Right atrium auricular region (tissue), 2 donors: ENCODE results near the gene KAT6B. TPM values are rescaled to one million over a fixed set of nuclear protein-coding genes. Genes with fewer than 3 reads are reported as not detected.
A peak's percentile ranks its signal among the peaks of the same experiment; 100 is the strongest.

ENCODE experiments used
- DNase-seq: peaks from one replicate; pipeline ENCODE4 v3.0.0-alpha.2; 2019; ENCODE audit warnings: low spot score
- H3K27ac ChIP-seq, 2 donors: fragments of 200-600 bp; sonication (generic); 1 replicate in 1 of 2; 2 replicates in 1 of 2; pipeline ENCODE4 v1.5.1; 2016 to 2019
- H3K27me3 ChIP-seq, 2 donors: fragments of 200-600 bp; sonication (generic); one replicate each; pipeline versions ENCODE4 v1.5.1 to v1.6.0; 2017 to 2019
- H3K36me3 ChIP-seq: fragments of 200-600 bp; sonication (generic); one replicate; pipeline ENCODE4 v1.5.1; 2016
- H3K4me1 ChIP-seq, 2 donors: fragments of 200-600 bp; sonication (generic); one replicate each; pipeline versions ENCODE4 v1.5.1 to v1.6.0; 2017 to 2019
- H3K4me3 ChIP-seq, 2 donors: fragments of 200-600 bp; sonication (generic); 1 replicate in 1 of 2; 2 replicates in 1 of 2; pipeline ENCODE4 v1.5.1; 2017 to 2019; ENCODE audit warnings: mild to moderate bottlenecking in 1 of 2, moderate library complexity in 1 of 2
- H3K9me3 ChIP-seq, 2 donors: fragments of 200-600 bp; sonication (generic); one replicate each; pipeline ENCODE4 v1.5.1; 2019
- total RNA-seq, 2 donors: library from RNA; depleted of rRNA; stranded (reverse); fragments of >200 nt; gene quantifications; one replicate each; pipeline ENCODE4 v1.1.0, GENCODE V29; 2016
- TF ChIP-seq, protein P1 (sequence below), 2 donors: fragments of 200-600 bp; sonication (generic); IDR thresholded peaks; one replicate each; pipeline ENCODE4 v1.5.1; 2019; ENCODE audit warnings: antibody characterized with exemption in 2 of 2

KAT6B gene
- total RNA-seq, 2 donors from 2014 or later: 42.7 to 43.5 TPM

DNA sequence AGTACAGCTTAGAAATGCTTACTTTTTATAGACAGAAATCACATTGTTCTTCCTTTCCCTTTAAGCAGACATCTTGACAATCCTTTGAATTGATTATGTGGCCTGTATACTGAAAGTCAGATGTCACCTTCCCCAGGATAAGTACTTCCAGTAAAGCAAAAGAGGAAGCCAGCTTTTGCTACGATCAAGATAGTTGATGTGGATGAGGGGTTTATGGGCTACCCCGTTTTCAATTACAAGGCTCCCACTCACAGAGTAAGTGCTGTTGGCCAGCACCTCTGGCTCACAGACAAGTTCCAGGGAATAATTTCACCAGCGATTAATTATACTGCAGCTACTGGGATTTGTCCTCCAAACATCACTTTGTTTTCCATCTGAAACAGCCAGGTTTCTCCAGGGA is 189.9 kb downstream of the KAT6B start:
- Histone ChIP-seq H3K27me3 (no peaks in the 10 kb centered on the region), H3K4me3 (no peak overlapping the region), H3K9me3 (no peaks in the 10 kb centered on the region), H3K4me1 (peaks cover 0 to 30% of the 10 kb centered on the region in 2 donors), H3K27ac (no peak overlapping the region), H3K36me3 (peaks cover 4% of the 10 kb centered on the region)
- no peak for DNase-seq
- TF ChIP-seq, protein P1, sequence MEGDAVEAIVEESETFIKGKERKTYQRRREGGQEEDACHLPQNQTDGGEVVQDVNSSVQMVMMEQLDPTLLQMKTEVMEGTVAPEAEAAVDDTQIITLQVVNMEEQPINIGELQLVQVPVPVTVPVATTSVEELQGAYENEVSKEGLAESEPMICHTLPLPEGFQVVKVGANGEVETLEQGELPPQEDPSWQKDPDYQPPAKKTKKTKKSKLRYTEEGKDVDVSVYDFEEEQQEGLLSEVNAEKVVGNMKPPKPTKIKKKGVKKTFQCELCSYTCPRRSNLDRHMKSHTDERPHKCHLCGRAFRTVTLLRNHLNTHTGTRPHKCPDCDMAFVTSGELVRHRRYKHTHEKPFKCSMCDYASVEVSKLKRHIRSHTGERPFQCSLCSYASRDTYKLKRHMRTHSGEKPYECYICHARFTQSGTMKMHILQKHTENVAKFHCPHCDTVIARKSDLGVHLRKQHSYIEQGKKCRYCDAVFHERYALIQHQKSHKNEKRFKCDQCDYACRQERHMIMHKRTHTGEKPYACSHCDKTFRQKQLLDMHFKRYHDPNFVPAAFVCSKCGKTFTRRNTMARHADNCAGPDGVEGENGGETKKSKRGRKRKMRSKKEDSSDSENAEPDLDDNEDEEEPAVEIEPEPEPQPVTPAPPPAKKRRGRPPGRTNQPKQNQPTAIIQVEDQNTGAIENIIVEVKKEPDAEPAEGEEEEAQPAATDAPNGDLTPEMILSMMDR (IDR thresholded peaks at IDR 0.05): no peak

DNA sequence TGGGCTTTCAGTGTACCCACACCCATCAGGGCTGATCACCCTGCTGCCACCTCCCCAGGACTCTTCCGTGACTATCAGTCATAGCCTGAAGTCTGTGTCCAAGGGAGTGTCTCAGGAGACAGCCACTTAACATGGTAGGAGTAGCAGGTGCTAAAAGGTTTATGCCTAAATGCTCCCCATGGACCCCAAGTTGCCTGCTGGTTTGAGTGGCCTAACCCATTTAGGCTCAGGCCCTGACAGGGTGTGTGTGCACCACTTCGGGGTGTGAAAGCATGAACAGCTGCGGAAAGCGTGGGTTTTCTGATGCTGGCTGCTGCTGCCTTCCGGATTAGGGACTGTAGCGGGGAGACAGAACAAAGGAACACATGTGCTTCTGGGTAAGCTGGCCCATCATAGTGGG is 191.9 kb downstream of the KAT6B start:
- TF ChIP-seq, protein P1 (IDR thresholded peaks at IDR 0.05): no peak

DNA sequence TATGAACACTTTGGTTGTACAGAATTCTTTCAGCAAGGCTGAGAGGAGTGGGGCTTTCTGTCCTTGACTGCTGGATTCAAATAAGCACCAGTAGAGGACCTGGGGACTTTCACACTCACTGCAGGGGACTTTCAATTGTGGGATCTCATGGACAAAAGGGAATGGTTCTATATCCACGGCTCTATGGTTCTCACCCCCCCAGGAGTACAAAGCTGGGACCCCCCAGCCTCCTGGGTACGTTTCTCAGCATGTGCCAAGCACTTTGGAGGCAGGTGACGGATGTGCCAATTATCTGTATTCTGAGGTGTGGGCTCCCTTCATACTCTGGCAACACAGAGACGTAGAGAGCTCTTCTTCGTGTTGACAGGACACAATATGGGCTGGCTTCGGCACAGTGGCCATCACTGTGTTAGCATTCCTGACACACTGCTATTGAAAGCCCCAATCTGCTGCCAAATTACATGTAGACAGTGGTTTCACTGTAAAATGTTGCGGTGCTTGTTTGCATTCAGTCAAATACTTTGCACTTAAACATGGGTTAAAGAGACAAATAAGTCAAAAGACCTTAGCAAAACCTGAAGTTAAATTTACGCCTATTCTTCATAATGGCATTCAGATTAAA is 192.4 kb downstream of the KAT6B start:
- peaks cover 0 to 20% of the 10 kb centered on the region in 2 donors for H3K4me1 ChIP-seq
- H3K4me3 ChIP-seq: no peak overlapping the region
- no peaks in the 10 kb centered on the region for H3K9me3 ChIP-seq
- no peak overlapping the region for H3K27ac ChIP-seq
- peaks cover 20% of the 10 kb centered on the region for H3K36me3 ChIP-seq
- DNase-seq: no peak
- TF ChIP-seq, protein P1 (IDR thresholded peaks at IDR 0.05): no peak
- H3K27me3 ChIP-seq: no peaks in the 10 kb centered on the region

More for the DNA sequence above, 191.9 kb downstream of the KAT6B start:
- Histone ChIP-seq H3K27me3 (no peaks in the 10 kb centered on the region), H3K27ac (no peak overlapping the region), H3K9me3 (no peaks in the 10 kb centered on the region), H3K4me1 (peaks cover 0 to 26% of the 10 kb centered on the region in 2 donors), H3K36me3 (peaks cover 16% of the 10 kb centered on the region), H3K4me3 (no peak overlapping the region)
- DNase-seq: no peak

DNA sequence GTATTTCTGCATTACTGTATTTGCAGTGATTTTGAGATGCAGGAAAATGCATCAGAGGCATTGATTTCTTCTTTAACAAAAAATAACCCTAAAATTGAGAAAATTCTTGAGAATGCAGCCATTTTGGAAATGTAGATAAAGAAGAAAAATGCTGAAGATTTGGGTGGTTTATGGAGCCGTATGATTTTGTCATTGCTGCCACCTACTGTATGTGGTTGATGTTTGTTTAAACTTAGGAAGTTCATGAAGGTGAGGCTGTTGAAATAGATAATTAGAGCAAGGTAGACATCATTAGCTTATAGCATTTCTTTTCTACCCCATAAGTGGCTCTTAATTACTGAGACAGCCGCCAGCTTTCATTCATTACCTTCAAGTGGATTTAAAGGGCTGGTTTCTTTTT is 193.0 kb downstream of the KAT6B start:
- H3K9me3 ChIP-seq: no peaks in the 10 kb centered on the region
- TF ChIP-seq, protein P1 (IDR thresholded peaks at IDR 0.05): peak in 1 of 2 donors; percentile 37
- peaks cover 20% of the 10 kb centered on the region for H3K36me3 ChIP-seq
- peaks cover 0 to 16% of the 10 kb centered on the region in 2 donors for H3K4me1 ChIP-seq
- no peaks in the 10 kb centered on the region for H3K27me3 ChIP-seq
- H3K4me3 ChIP-seq: no peak overlapping the region
- H3K27ac ChIP-seq: no peak overlapping the region
- no peak for DNase-seq

DNA sequence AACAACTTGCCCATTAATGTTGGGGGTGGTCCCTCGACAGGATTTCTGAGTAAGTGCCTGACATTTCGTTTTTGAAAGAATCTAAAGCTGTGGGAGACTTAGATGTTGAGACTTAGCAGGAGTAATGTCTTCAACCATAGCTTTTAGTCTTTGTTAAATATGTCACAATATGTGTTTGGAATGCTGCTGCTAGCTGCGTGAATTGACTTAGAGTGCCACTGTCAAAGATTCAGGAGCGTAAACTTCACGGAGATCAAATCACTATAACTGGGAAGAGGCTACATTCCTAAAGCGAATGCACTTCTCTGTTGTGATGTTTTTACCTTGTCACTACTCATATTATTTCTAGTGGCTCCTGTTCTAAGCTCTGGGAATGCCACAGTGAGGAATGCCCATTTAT is 193.8 kb downstream of the KAT6B start:
- H3K27ac ChIP-seq: no peak overlapping the region
- H3K36me3 ChIP-seq: peaks cover 24% of the 10 kb centered on the region
- H3K27me3 ChIP-seq: no peaks in the 10 kb centered on the region
- H3K9me3 ChIP-seq: no peaks in the 10 kb centered on the region
- TF ChIP-seq, protein P1 (IDR thresholded peaks at IDR 0.05): no peak
- H3K4me1 ChIP-seq: peaks cover 0 to 13% of the 10 kb centered on the region in 2 donors
- no peak for DNase-seq
- no peak overlapping the region for H3K4me3 ChIP-seq
